GM19328 (cell line): ENCODE data around the gene PSD4.

Experiments
- ATAC-seq: cut with Tn5 transposase; IDR thresholded peaks from one replicate; pipeline ENCODE4 v1.9.1; 2021; ENCODE audit warnings: mild to moderate bottlenecking, moderate library complexity; ENCODE audit not compliant: unreplicated experiment

Gene PSD4

GRCh38 chr2:113219889-113220641, 46.3 kb downstream of the PSD4 start:
- ATAC-seq: no peak

GRCh38 chr2:113220970-113221708, 47.4 kb downstream of the PSD4 start:
- ATAC-seq: no peak

DNA sequence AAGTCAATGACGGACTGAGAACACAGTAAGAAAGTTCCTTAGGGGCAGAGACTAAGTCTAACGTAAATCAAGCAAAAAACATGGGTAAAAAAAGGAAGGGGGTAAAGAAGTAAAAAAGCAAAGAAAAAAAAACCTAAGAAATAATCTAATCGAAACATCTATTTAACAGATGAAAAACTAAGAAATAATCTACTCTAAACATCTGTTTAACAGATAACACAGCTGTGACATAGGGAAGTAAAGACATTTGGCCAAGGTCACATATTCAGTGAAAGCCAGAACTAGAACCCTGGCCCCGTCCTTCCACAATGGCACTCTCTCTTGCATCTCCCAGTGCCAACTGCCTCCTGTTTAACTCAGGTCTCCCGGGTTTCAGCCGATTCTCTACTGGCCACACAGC, 48.1 kb downstream of the PSD4 start:
- no peak for ATAC-seq

- ATAC-seq: no peak
Measured at GRCh38 chr2:113223813-113224212, 50.0 kb downstream of the PSD4 start.

DNA sequence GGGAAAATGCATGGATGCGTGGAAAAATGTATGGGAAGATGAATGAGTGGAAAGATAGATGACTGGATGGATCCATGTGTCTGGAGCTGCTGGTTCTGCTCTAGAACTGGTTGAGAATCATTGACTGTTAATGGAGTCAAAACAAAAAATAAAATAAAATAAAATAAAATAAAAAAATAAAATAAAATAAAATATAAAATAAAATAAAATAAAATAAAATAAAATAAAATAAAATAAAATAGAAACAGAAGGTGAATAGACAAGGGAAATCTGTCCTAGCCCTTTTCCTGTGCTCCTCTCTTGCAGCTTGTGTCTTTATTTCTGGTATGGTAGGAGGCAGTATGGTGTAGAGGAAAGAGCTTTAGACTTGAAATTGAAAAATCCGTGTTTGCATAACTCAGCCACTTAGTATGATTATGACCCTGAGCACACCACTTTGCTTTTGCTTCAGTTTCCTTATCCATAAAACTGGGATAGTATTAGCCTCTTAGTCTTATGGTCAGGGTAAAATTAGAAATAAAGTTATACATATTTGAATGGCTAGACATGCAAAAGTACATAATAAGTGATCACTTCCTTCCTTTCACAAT, 51.0 kb downstream of the PSD4 start:
- no peak for ATAC-seq

DNA sequence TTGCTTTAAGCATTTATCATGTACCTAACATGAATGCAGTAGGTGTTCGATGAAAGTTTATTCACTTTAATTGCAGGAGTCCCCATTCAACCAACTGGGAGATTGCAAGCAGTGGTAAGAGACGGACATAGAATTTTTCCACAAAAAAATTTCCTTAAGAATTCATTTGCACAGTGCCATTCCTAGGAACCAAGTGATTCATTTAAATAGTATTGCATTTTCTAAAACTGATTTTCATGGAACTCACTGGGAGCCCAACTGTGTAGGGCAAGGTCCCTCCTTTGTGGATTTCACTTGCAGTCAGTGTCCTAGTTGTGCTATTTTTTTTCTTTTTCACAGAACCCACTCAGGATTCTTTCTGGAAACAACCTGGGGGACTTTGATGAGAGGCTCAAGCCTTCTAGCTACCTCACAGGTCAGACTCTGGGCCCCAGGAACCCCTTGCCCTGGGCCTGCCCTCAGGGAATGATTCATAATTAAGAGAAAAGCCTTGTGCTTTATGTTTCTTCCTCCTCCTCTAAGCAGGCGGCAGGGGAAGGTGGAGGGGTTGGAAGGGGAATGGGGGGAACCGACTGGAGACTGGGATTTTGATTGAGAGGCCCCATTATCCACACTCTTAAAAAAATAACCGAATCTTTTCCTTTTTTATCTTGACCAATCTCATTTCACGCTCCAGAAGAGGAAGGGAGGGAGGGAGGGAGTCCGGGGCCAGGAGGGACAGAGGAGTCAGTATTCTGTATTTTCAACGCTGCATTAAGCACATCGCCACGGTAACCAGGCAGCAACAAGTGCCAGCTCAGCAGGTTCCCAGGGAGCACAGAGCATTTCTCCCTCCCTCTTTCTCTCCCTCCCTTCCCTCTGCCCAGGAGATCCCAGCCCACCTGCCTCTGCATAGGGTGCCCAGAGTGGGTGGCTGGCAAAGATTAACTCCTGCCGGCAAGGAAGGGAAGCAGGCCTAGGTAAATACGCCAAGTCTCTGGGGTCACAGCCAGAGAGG, 51.8 kb downstream of the PSD4 start:
- ATAC-seq: no peak

DNA sequence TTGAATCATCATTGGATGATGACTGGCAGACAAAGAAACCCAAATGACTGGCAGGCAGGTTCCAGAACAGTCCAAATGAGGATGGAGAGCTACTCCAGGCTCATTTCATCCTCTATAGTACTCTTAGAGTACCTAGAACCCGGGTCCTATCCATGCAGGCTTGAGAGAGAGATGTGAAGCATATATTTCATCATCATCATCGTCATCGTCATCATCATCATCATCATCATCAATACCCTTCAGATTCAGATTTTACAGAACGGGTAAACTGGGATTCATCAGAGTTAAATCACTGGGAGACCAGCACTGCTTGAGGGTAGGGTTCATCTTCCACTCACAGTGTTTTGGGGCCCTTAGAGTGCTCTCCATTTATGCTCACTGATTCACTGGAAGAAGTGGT, 52.7 kb downstream of the PSD4 start:
- no peak for ATAC-seq

DNA sequence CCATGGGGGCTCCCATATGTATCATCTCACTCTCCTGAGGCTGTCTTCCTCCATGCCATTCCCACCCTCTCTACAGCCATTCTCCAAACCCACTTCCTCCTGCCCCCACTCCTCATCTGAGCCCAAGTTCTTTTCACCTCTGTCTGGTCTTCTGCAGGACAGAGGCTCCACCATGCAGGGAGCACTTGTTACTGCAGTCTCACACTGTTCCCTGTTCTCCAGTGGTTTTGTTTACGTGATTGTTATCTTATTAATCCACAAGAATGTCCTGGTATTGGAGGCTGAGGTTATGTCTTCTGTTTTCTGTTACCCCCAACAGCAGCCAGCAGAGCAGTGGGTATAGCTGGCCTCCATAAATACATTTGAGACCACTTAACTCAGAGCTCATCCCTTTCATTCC, 53.5 kb downstream of the PSD4 start:
- no peak for ATAC-seq

GRCh38 chr2:113227698-113228097, 53.9 kb downstream of the PSD4 start:
- no peak for ATAC-seq

GRCh38 chr2:113228351-113228750, 54.6 kb downstream of the PSD4 start:
- ATAC-seq: no peak

GRCh38 chr2:113228991-113229716, 55.4 kb downstream of the PSD4 start:
- ATAC-seq: no peak

- ATAC-seq: no peak
Measured at GRCh38 chr2:113229795-113230194, 56.0 kb downstream of the PSD4 start.

- ATAC-seq: no peak
Measured at GRCh38 chr2:113230531-113230930, 56.8 kb downstream of the PSD4 start.

- no peak for ATAC-seq
Measured at GRCh38 chr2:113231064-113231463, 57.3 kb downstream of the PSD4 start.

DNA sequence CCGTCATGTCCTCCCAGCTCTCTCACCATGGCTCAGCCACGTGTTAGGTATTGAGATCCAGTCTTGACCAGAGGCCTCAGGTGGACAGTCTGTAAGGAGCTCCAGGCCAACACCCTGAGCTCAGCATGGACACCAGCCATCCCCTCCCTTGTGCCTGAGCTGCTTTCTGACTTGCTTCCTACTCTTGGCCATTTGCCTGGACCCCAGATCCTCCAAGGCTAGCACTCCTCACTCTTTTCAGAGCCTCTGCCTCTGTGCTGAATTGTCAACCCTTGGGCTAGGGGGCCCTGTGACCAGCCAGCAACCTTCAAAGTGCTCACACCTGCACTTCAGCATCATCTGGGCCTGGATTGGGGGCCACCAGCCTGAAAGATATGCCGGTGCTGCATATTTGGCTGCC, 58.4 kb downstream of the PSD4 start:
- ATAC-seq: no peak

- ATAC-seq: no peak
Measured at GRCh38 chr2:113232740-113233139, 59.0 kb downstream of the PSD4 start.

- no peak for ATAC-seq
Measured at GRCh38 chr2:113233593-113234550, 60.1 kb downstream of the PSD4 start.

- no peak for ATAC-seq
Measured at GRCh38 chr2:113234721-113235346, 61.1 kb downstream of the PSD4 start.
